ENCODE results near the gene HOOK1. TPM values are rescaled to one million over a fixed set of nuclear protein-coding genes. Genes with fewer than 3 reads are reported as not detected.

The HOOK1 gene
- total RNA-seq, 4 donors from 2014 or later, result 22.3 to 38.1 (median 33.7) TPM

DNA sequence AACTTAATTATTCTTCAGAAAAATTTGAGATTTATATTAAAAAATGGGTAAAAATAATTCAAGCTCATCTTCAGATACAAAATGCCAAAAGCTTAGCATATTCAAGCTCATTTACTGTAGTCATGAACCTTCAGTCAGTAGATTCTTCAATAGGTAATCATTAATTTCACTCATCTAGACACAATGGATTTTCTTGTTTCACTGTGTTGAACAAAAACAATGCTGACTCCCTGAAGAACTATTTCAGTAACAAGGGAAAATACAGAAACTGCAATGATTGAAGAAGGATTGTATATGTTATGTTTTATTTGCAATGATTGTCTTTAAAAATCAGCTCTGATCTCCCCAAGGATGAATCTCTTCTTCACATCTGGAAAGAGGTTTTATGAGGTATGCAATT, 9.2 kb upstream of the HOOK1 start:
- no peak for DNase-seq (ENCODE audit: low spot score in 2 of 2)
- H3K27ac ChIP-seq, result no peak overlapping the region
- TF ChIP-seq POLR2A (IDR thresholded peaks at IDR 0.05) (no peak), POLR2AphosphoS5 (IDR thresholded peaks at IDR 0.05) (no peak), EP300 (IDR thresholded peaks at IDR 0.05) (no peak)
- TF ChIP-seq, protein P1, sequence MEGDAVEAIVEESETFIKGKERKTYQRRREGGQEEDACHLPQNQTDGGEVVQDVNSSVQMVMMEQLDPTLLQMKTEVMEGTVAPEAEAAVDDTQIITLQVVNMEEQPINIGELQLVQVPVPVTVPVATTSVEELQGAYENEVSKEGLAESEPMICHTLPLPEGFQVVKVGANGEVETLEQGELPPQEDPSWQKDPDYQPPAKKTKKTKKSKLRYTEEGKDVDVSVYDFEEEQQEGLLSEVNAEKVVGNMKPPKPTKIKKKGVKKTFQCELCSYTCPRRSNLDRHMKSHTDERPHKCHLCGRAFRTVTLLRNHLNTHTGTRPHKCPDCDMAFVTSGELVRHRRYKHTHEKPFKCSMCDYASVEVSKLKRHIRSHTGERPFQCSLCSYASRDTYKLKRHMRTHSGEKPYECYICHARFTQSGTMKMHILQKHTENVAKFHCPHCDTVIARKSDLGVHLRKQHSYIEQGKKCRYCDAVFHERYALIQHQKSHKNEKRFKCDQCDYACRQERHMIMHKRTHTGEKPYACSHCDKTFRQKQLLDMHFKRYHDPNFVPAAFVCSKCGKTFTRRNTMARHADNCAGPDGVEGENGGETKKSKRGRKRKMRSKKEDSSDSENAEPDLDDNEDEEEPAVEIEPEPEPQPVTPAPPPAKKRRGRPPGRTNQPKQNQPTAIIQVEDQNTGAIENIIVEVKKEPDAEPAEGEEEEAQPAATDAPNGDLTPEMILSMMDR (IDR thresholded peaks at IDR 0.05), result no peak
- H3K4me1 ChIP-seq, result peaks cover 5% of the 10 kb centered on the region
- no peaks in the 10 kb centered on the region for H3K9me3 ChIP-seq
- H3K27me3 ChIP-seq, result peaks cover 3% of the 10 kb centered on the region
- H3K36me3 ChIP-seq, result no peaks in the 10 kb centered on the region
- H3K4me3 ChIP-seq, result no peak overlapping the region

DNA sequence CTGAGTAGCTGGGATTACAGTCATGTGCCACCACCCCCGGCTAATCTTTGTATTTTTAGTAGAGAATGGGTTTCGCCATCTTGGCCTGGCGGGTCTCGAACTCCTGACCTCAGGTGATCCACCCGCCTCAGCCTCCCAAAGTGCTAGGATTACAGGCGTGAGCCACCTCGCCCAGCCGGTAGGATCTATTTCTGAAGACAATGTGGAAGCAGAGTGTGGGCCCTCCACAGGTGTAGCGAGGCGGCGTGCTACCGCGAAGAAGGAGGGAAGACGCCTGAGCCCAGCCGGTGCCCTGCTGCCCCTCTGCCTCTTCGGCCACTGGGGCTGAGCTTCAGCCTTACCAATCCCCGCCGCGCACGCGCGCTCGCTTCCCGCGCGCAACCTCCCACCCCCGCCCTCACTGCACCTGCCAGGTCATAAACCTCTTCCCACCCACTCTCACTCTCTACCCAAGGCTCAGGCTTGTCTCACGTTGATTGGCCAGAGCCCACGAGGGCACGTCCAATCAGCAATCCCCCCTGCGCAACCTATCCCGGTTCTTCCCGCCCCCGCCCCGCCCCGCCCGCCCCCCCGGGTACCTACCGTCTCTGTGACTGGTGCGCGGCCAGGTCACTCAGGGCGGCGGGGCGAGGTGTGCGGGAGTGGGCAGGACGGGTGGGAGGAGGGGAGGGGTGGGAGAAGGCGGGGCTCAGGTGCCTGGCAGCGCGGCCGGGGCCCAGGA, 409 bp upstream of the HOOK1 start:
- H3K27me3 ChIP-seq, result peaks cover 26% of the 10 kb centered on the region
- TF ChIP-seq, protein P1 (IDR thresholded peaks at IDR 0.05), result no peak
- no peak for TF ChIP-seq EP300 (IDR thresholded peaks at IDR 0.05)
- TF ChIP-seq POLR2AphosphoS5 (IDR thresholded peaks at IDR 0.05), result no peak
- TF ChIP-seq POLR2A (IDR thresholded peaks at IDR 0.05), result no peak
- WGBS, result 12% methylated on average over 30 of the region's 50 CpGs

DNA sequence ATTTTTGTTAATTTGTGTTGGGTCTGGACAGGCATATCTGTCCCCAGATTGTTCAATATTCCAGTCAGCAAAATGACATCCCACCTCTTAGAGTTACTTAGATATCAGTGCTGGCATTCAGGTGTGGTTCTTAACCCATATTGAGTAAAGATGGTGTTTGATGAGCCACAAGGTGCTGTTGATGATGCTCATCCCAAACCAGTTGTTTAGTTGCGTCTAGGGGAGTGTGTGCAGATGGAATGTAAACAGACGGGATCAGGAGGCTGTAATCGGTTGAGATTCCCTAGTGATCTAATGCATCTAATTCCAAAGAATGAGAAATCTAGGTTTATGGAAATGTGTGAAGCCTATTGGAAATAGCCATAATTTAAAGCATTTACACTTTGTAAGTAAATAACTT, 1.1 kb downstream of the HOOK1 start:
- 34% methylated on average over 3 of the region's 3 CpGs for WGBS
- Histone ChIP-seq H3K4me1 (peaks cover 27% of the 10 kb centered on the region), H3K36me3 (no peaks in the 10 kb centered on the region), H3K27ac (no peak overlapping the region), H3K9me3 (no peaks in the 10 kb centered on the region), H3K4me3 (peak overlapping the region; percentile 68), H3K27me3 (peaks cover 23% of the 10 kb centered on the region)
- TF ChIP-seq, protein P1 (IDR thresholded peaks at IDR 0.05), result no peak
- no peak for TF ChIP-seq POLR2AphosphoS5 (IDR thresholded peaks at IDR 0.05)
- no peak for DNase-seq (ENCODE audit: low spot score in 2 of 2)

More for the DNA sequence above, 409 bp upstream of the HOOK1 start:
- DNase-seq (ENCODE audit: low spot score in 2 of 2), result peak; percentile 79 to 90
- H3K4me1 ChIP-seq, result peaks cover 27% of the 10 kb centered on the region
- H3K4me3 ChIP-seq, result peak overlapping the region; percentile 68
- H3K9me3 ChIP-seq, result no peaks in the 10 kb centered on the region
- H3K27ac ChIP-seq, result peak overlapping the region; percentile 82
- H3K36me3 ChIP-seq, result no peaks in the 10 kb centered on the region

DNA sequence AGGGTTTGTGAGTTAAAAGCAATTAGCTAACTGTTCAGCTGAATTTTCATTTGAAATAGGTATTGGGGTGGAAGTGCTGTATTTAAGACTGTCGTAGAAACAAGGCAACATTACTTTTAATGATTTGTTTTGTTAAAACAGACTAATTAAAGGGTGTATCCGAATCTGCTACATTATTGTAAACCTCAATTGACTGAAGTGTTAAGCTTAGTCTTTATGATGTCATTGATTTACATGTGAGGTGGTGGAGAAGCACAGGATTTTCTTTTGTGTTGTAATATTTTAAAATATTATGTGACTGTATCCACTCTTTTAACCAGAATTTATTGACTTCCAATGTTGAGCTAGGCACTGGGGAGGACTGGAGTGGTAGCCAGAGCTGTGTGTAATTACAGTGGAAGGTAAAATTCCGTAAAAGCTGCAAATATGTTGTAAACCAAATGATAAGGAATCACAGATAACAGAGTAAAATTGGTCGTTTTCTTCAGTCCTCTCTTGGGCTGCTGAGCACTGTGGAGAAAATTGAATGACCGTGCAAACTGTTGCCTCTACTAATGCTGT, 1.6 kb downstream of the HOOK1 start:
- 60% methylated on average over 5 of the region's 5 CpGs for WGBS
- peak overlapping the region; percentile 68 for H3K4me3 ChIP-seq
- no peak overlapping the region for H3K27ac ChIP-seq

More for the DNA sequence above, 1.6 kb downstream of the HOOK1 start:
- Histone ChIP-seq H3K4me1 (peaks cover 27% of the 10 kb centered on the region), H3K27me3 (peaks cover 23% of the 10 kb centered on the region), H3K36me3 (no peaks in the 10 kb centered on the region), H3K9me3 (no peaks in the 10 kb centered on the region)
- TF ChIP-seq POLR2AphosphoS5 (IDR thresholded peaks at IDR 0.05) (no peak), POLR2A (IDR thresholded peaks at IDR 0.05) (no peak), EP300 (IDR thresholded peaks at IDR 0.05) (no peak)
- TF ChIP-seq, protein P1 (IDR thresholded peaks at IDR 0.05), result no peak
- DNase-seq (ENCODE audit: low spot score in 2 of 2), result no peak

Measured in suprapubic skin (tissue), 4 donors.